ENCODE results near the gene IGSF21. TPM values are rescaled to one million over a fixed set of nuclear protein-coding genes. Genes with fewer than 3 reads are reported as not detected.

Gene IGSF21
- total and polyA plus RNA-seq, 2 of the 8 experiments (the other 6 are each of a cell fraction or from before 2014, with no cell fraction given) = 22.5 to 28.5 TPM

- Histone ChIP-seq H2BK120ac (replicated peaks; ENCODE audit: low read depth, low read length) (no peak overlapping the region), H3K9me3 (ENCODE audit: insufficient read depth in 2 of 2, low read depth in 1 of 2, low read length in 1 of 2) (peaks cover 10 to 14% of the 10 kb centered on the region in 2 experiments), H3K79me2 (ENCODE audit: control insufficient read depth in 1 of 2, insufficient read depth in 2 of 2, low read length in 2 of 2) (no peaks in the 10 kb centered on the region), H3K4me1 (replicated peaks in 1 of 4; ENCODE audit: control insufficient read depth in 3 of 4, insufficient read depth in 4 of 4, low read length in 3 of 4) (peaks cover 0 to 11% (median 6%) of the 10 kb centered on the region in 4 experiments; a peak in 3 of 7 replicates), H3K18ac (ENCODE audit: extremely low read depth, low read length) (no peak overlapping the region), H3K4ac (replicated peaks; ENCODE audit: insufficient read length, low read depth, low read length) (no peak overlapping the region), H3K27me3 (replicated peaks in 1 of 4; ENCODE audit: control insufficient read depth in 3 of 4, extremely low read depth in 1 of 4, insufficient read depth in 3 of 4, low read length in 3 of 4) (no peaks in the 10 kb centered on the region), H2BK12ac (ENCODE audit: low read depth, low read length) (peak overlapping the region; percentile 34; the same call in 1 of the 2 replicates), H2AK5ac (ENCODE audit: low read depth, low read length) (peak overlapping the region; percentile 66; the same call in 1 of the 2 replicates), H3K27ac (ENCODE audit: low read depth, low read length) (no peak overlapping the region), H3K79me1 (ENCODE audit: low read depth, low read length) (no peaks in the 10 kb centered on the region), H3K56ac (replicated peaks; ENCODE audit: insufficient read length, low read depth, low read length) (no peak overlapping the region), H2AFZ (ENCODE audit: low read length) (no peak overlapping the region), H2BK5ac (ENCODE audit: low read depth, low read length) (no peak overlapping the region), H4K91ac (replicated peaks; ENCODE audit: insufficient read length, low read length) (no peak overlapping the region), H3K4me2 (ENCODE audit: insufficient read depth in 1 of 2, low read depth in 2 of 2, low read length in 2 of 2) (no peak overlapping the region), H2BK20ac (ENCODE audit: low read length) (0 out of 2 replicates have a peak overlapping the region, but pooled peaks have one; percentile 2), H3K4me3 (ENCODE audit: extremely low read depth in 1 of 4, insufficient read depth in 2 of 4, low read depth in 3 of 4, low read length in 4 of 4) (no peak overlapping the region), H3K14ac (ENCODE audit: insufficient read length) (no peak overlapping the region), H4K5ac (ENCODE audit: insufficient read length, low read depth, low read length) (no peak overlapping the region), H3K36me3 (ENCODE audit: control insufficient read depth in 2 of 4, insufficient read depth in 4 of 4, low read length in 3 of 4) (peaks cover 0 to 8% (median 0%) of the 10 kb centered on the region in 4 experiments; a peak in 2 of 8 replicates), H2BK15ac (ENCODE audit: low read length) (peak overlapping the region; percentile 76; the same call in 1 of the 2 replicates), H3K23me2 (ENCODE audit: low read depth, low read length) (no peaks in the 10 kb centered on the region), H3K23ac (ENCODE audit: insufficient read length) (no peak overlapping the region), H4K20me1 (replicated peaks in 1 of 2; ENCODE audit: control insufficient read depth in 1 of 2, insufficient read depth in 2 of 2, low read length in 2 of 2) (no peaks in the 10 kb centered on the region), H4K8ac (ENCODE audit: extremely low read depth, insufficient read depth, low read length) (no peak overlapping the region), H3K9ac (replicated peaks in 1 of 4; ENCODE audit: extremely low read depth in 1 of 4, low read depth in 3 of 4, low read length in 3 of 4) (no peak overlapping the region)
- TF ChIP-seq CBX5 (IDR thresholded peaks at IDR 0.05; ENCODE audit: low read depth, low read length) = no peak
- TF ChIP-seq GABPA (IDR thresholded peaks at IDR 0.05; ENCODE audit: borderline replicate concordance, insufficient read depth, low read length) = no peak
- TF ChIP-seq NRF1 (IDR thresholded peaks at IDR 0.05; ENCODE audit: low read depth, low read length) = no peak
- TF ChIP-seq TAF7 (optimal IDR thresholded peaks at IDR 0.05; ENCODE audit: borderline replicate concordance, low read depth, low read length) = no peak
- TF ChIP-seq SP2 (IDR thresholded peaks at IDR 0.05; ENCODE audit: low read length) = no peak
- no peak for TF ChIP-seq SP4 (IDR thresholded peaks at IDR 0.05; ENCODE audit: low read length)
- no peak for TF ChIP-seq ATF2 (IDR thresholded peaks at IDR 0.05; ENCODE audit: low read length)
- no peak for TF ChIP-seq SRF (IDR thresholded peaks at IDR 0.05; ENCODE audit: low read depth, low read length)
- no peak for TF ChIP-seq CHD1 (IDR thresholded peaks at IDR 0.05; ENCODE audit: low read depth, low read length)
- TF ChIP-seq TCF12 (IDR thresholded peaks at IDR 0.05; ENCODE audit: low read depth, low read length) = no peak
- no peak for TF ChIP-seq MAFK (IDR thresholded peaks at IDR 0.05; ENCODE audit: low read depth, low read length)
- FAIRE-seq = no peak
- ChIA-PET CTCF (ENCODE audit: partially characterized antibody) (interaction anchor here (0.7 to 2.5 kb wide), 13 partner anchors 9 to 346 kb away, joined by 3 to 8 read pairs (median 5); no protein-coding TSS in a partner anchor), POLR2A (ENCODE audit: partially characterized antibody) (interaction anchor here (3.3 kb wide), 1 partner anchor 69 kb away, joined by 8 read pairs; no protein-coding TSS in a partner anchor)
- no peak for DNase-seq (ENCODE audit: low read depth in 1 of 2, low spot score in 2 of 2)
- 82% methylated on average over 1 of the region's 1 CpG; no CpG with 5 or more reads in 1 of the 2 experiments for WGBS, 2 experiments (ENCODE audit: extremely low coverage in 1 of 2, insufficient coverage in 1 of 2, insufficient read length in 1 of 2, insufficient replicate concordance in 2 of 2, low coverage in 1 of 2, low lambda C conversion rate in 2 of 2, missing lambda C conversion rate in 1 of 2)
Measured at GRCh38 chr1:18229625-18230024, 122.0 kb downstream of the IGSF21 start.
